Muscle of leg (tissue), 11 donors: ENCODE measurements around the gene PCNX1. TPM values are rescaled to one million over a fixed set of nuclear protein-coding genes. Genes with fewer than 3 reads are reported as not detected.

Experiments used
- DNase-seq: peaks from one replicate; pipeline ENCODE4 v3.0.0; 2013
- H3K27ac ChIP-seq: one replicate; pipeline ENCODE4 v1.5.1; 2013; ENCODE audit warnings: mild to moderate bottlenecking, low read length, control low read depth
- H3K27me3 ChIP-seq: one replicate; pipeline ENCODE4 v1.6.1; 2013; ENCODE audit warnings: low read length; ENCODE audit not compliant: control insufficient read depth, insufficient read depth
- H3K36me3 ChIP-seq: one replicate; pipeline ENCODE4 v1.6.1; 2013; ENCODE audit warnings: low read length; ENCODE audit not compliant: control insufficient read depth, insufficient read depth
- H3K4me1 ChIP-seq: one replicate; pipeline ENCODE4 v1.6.1; 2013; ENCODE audit warnings: low read length; ENCODE audit not compliant: control insufficient read depth, insufficient read depth
- H3K4me3 ChIP-seq: one replicate; pipeline ENCODE4 v1.5.1; 2013; ENCODE audit warnings: low read length, control low read depth
- H3K9me3 ChIP-seq: replicated peaks from 2 replicates; pipeline ENCODE4 v1.6.1; 2013; ENCODE audit warnings: low read depth, low read length; ENCODE audit not compliant: control insufficient read depth
- WGBS: methylation state at CpG from one replicate; pipeline ENCODE4 v1.1.5; 2013; ENCODE audit warnings: missing lambda C conversion rate; ENCODE audit not compliant: insufficient coverage; 5-methylcytosine and 5-hydroxymethylcytosine counted together
- polyA plus RNA-seq, 8 donors: library from polyadenylated mRNA; unstranded; fragments of 120-200 nt; gene quantifications; one replicate each; pipeline versions ENCODE4 v1.2.1 to v1.2.3, GENCODE V29; 2013; ENCODE audit warnings: inconsistent platforms in 1 of 8, low replicate concordance in 1 of 8; ENCODE audit not compliant: insufficient read length in 8 of 8, insufficient read depth in 1 of 8
- total RNA-seq: library from RNA; stranded (reverse); fragments of 120-200 nt; gene quantifications from one replicate; pipeline ENCODE4 v1.2.4, GENCODE V29; 2013

The PCNX1 gene
- total and polyA plus RNA-seq, 9 donors, result 14.8 to 37.7 (median 22.4) TPM

DNA sequence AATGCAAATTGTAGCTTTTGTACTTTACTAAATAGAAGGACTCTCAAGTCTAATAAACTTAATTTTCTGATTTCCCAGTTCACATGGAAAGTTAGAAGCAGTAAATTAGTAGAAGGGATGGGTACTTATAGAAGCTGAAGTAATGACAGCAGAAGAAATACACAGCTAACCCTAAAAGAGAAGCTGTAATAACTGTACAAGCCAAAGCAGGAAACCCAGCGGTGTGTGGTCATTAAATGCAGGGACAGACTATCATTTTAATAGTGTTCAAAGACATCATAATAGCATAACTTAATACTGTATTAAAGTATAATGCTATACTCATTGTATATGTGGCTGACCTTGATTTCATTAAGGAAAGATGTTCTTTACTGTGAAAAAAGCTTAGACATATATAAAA is 74.9 kb downstream of the PCNX1 start:
- H3K4me1 ChIP-seq, result no peaks in the 10 kb centered on the region
- no peak overlapping the region for H3K27ac ChIP-seq
- DNase-seq, result no peak
- no peaks in the 10 kb centered on the region for H3K9me3 ChIP-seq
- peaks cover 13% of the 10 kb centered on the region for H3K36me3 ChIP-seq
- no CpG with 5 or more reads among the region's 1 CpG for whole genome bisulfite sequencing
- H3K27me3 ChIP-seq, result no peaks in the 10 kb centered on the region
- no peak overlapping the region for H3K4me3 ChIP-seq

- Histone ChIP-seq H3K27me3 (no peaks in the 10 kb centered on the region), H3K27ac (no peak overlapping the region), H3K36me3 (no peaks in the 10 kb centered on the region), H3K4me1 (no peaks in the 10 kb centered on the region), H3K4me3 (no peak overlapping the region), H3K9me3 (no peaks in the 10 kb centered on the region)
- WGBS, result no CpG with 5 or more reads among the region's 1 CpG
- no peak for DNase-seq
These were observed 79.8 kb downstream of the PCNX1 start for GRCh38 chr14:70987041-70987440.

- Histone ChIP-seq H3K4me3 (no peak overlapping the region), H3K27ac (no peak overlapping the region), H3K27me3 (no peaks in the 10 kb centered on the region), H3K9me3 (no peaks in the 10 kb centered on the region), H3K4me1 (no peaks in the 10 kb centered on the region), H3K36me3 (no peaks in the 10 kb centered on the region)
- WGBS, result 85% methylated on average over 10 of the region's 10 CpGs
- no peak for DNase-seq
These were observed 81.2 kb downstream of the PCNX1 start for GRCh38 chr14:70988452-70988851.

DNA sequence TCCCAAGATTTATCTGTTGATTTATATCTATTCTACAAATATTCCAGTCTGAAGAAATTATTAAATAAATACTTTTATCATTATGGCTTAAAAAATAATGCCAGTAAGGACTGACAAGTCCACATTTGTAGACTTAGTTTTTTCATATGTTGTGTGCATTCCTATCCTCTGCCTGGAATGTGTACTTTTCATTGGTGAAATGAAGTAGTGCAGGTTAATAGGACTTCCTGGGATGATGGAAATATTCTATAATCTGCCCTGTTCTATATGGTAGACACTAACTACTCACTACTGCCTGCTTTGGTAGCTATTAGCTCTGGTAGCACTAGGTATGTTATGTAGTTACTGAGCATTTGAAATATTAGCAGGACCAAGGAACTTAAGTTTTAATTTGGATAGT is 86.7 kb downstream of the PCNX1 start:
- peaks cover 3% of the 10 kb centered on the region for H3K36me3 ChIP-seq

DNA sequence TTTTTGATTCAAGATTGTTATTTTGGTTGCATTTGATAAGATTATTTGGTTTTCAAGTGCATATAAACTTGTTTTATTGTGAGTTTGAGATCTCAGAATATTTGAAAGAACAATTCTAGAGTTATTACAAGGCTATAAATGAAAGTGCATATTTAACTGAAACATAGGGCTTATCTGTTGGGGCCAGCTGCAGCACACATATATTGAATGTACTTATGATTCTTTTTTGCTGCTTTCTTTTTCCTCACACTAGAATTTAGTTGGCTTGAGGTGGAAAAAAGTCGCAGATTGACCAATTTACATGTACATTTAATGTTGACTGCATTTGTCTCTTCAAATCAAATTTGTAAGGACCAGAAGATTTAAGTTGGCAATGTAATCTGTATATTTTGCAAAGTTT is 88.0 kb downstream of the PCNX1 start:
- Histone ChIP-seq H3K27me3 (no peaks in the 10 kb centered on the region), H3K9me3 (no peaks in the 10 kb centered on the region), H3K27ac (no peak overlapping the region), H3K36me3 (peaks cover 3% of the 10 kb centered on the region), H3K4me3 (no peak overlapping the region), H3K4me1 (no peaks in the 10 kb centered on the region)
- DNase-seq, result no peak
- WGBS, result no CpG with 5 or more reads among the region's 1 CpG

More for the DNA sequence above, 86.7 kb downstream of the PCNX1 start:
- no peaks in the 10 kb centered on the region for H3K4me1 ChIP-seq
- H3K27me3 ChIP-seq, result no peaks in the 10 kb centered on the region
- DNase-seq, result no peak
- H3K9me3 ChIP-seq, result no peaks in the 10 kb centered on the region
- no peak overlapping the region for H3K27ac ChIP-seq
- H3K4me3 ChIP-seq, result no peak overlapping the region

DNA sequence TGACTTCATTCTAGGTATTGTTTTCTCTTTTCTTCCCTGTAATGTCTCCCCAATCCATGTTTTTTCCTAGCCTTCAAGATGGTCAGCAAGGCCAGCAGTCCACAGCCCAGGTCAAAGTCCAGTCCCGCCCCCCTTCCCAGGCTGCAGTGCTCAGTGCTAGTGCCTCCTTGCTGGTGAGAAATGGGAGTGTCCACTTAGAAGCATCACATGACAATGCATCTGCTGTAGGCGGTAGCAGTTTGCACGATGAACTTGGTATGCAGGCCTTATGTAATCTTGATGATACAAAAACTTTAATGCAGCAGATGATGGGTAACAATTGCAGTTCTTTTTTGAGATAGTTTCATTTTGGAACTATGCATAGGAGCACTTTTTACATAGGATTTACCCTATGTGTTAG is 88.4 kb downstream of the PCNX1 start:
- DNase-seq, result no peak
- H3K4me1 ChIP-seq, result no peaks in the 10 kb centered on the region
- peaks cover 3% of the 10 kb centered on the region for H3K36me3 ChIP-seq
- 80% methylated on average over 2 of the region's 3 CpGs for WGBS
- no peaks in the 10 kb centered on the region for H3K9me3 ChIP-seq
- no peaks in the 10 kb centered on the region for H3K27me3 ChIP-seq
- no peak overlapping the region for H3K4me3 ChIP-seq
- no peak overlapping the region for H3K27ac ChIP-seq

DNA sequence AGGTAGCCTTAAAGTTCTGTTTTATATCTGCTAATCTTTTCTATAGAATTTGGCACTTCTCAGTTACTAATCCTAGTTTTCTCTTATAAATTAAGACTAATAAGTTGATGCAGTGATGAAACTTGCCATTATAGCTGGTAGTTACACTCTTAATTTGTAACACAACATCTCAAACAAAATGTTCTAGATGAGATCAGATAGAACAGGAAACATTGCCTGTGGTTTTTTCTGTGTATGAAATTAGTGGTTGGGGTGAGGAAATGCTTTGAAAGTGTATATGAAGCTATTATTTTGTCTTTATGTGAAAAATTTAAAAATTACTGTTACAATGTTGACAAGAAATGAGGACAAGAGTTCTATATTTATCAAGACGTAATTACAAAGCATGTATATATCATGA is 91.9 kb downstream of the PCNX1 start:
- no peaks in the 10 kb centered on the region for H3K4me1 ChIP-seq
- H3K9me3 ChIP-seq, result no peaks in the 10 kb centered on the region
- H3K4me3 ChIP-seq, result no peak overlapping the region
- no peak for DNase-seq
- H3K27me3 ChIP-seq, result no peaks in the 10 kb centered on the region
- peaks cover 6% of the 10 kb centered on the region for H3K36me3 ChIP-seq
- WGBS, result no CpG with 5 or more reads among the region's 1 CpG
- H3K27ac ChIP-seq, result no peak overlapping the region

DNA sequence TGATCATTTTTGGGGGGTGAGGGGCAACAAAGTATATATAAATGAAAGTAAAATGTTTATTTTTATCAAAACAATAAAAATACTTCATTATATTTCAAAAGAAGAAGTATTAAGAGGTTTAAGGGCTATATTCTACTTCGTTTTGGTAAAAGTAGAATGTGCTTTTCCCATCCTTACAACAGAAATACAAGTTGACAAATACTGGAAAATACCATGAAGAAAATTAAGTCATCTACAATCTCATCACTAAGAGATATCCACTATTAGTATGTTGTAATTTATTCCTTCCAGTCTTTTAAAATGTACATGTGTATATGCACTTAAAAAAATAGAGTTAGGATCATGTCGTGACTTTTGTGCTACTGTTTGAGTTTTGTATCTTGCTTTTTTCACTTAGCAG is 92.8 kb downstream of the PCNX1 start:
- Histone ChIP-seq H3K27me3 (no peaks in the 10 kb centered on the region), H3K4me1 (no peaks in the 10 kb centered on the region), H3K9me3 (no peaks in the 10 kb centered on the region), H3K4me3 (no peak overlapping the region), H3K27ac (no peak overlapping the region), H3K36me3 (peaks cover 9% of the 10 kb centered on the region)
- WGBS, result no CpG with 5 or more reads among the region's 2 CpGs
- no peak for DNase-seq

- Histone ChIP-seq H3K27ac (no peak overlapping the region), H3K4me3 (no peak overlapping the region), H3K27me3 (no peaks in the 10 kb centered on the region), H3K36me3 (peaks cover 5% of the 10 kb centered on the region), H3K9me3 (no peaks in the 10 kb centered on the region), H3K4me1 (no peaks in the 10 kb centered on the region)
- WGBS, result 67% methylated on average over 1 of the region's 5 CpGs
- DNase-seq, result no peak
These were observed 94.5 kb downstream of the PCNX1 start for GRCh38 chr14:71001742-71002141.

DNA sequence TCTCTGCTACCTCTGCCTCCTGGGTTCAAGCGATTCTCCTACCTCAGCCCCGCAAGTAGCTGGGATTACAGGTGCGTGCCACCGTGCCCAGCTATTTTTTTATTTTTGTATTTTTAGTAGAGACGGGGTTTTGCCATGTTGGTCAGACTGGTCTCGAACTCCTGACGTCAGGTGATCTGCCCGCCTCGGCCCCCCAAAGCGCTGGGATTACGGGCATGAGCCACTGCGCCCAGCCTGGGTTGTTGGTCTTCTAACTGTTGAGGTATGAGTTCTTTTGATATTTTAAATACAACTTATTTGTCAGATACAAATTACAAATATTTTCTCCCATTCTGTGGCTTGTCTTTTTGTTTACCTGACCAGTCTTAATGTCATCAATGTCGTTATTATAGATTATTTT is 95.9 kb downstream of the PCNX1 start:
- Histone ChIP-seq H3K4me1 (no peaks in the 10 kb centered on the region), H3K27ac (no peak overlapping the region), H3K27me3 (no peaks in the 10 kb centered on the region), H3K4me3 (no peak overlapping the region), H3K36me3 (peaks cover 5% of the 10 kb centered on the region), H3K9me3 (no peaks in the 10 kb centered on the region)
- WGBS, result no CpG with 5 or more reads among the region's 13 CpGs
- no peak for DNase-seq

DNA sequence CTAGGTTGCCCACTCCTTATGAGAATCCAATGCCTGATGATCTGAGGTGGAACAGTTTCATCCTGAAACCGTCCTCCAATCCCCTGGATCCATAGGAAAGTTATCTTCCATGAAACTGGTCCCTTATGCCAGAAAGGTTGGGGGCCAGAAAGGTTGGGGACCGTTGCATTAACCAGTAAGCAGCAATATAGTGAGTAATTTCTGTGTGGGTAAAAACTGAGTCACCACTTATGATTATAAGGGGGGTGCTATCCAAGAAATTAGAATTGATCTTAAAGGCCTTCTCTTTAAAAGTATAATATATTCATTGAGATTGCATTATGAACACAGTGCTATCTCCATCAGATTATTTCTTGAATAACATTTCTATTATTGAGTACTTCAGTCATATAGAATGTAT is 97.2 kb downstream of the PCNX1 start:
- H3K27ac ChIP-seq, result no peak overlapping the region
- H3K4me3 ChIP-seq, result no peak overlapping the region
- no peaks in the 10 kb centered on the region for H3K4me1 ChIP-seq
- H3K27me3 ChIP-seq, result no peaks in the 10 kb centered on the region
- no peaks in the 10 kb centered on the region for H3K9me3 ChIP-seq
- no peak for DNase-seq
- no CpG with 5 or more reads among the region's 2 CpGs for WGBS
- H3K36me3 ChIP-seq, result peaks cover 5% of the 10 kb centered on the region
